ENCODE results near the gene CASP14. TPM values are rescaled to one million over a fixed set of nuclear protein-coding genes. Genes with fewer than 3 reads are reported as not detected.

The CASP14 gene
- polyA plus RNA-seq, 4 donors: 0.03 to 0.06 TPM; not detected in 2

Other genes with a start within 250 kb of the CASP14 start
- gene OR7A5, start 214.3 kb upstream of the CASP14 start, polyA plus RNA-seq (ENCODE audit: insufficient read length in 4 of 4): under 1 TPM in 2 of 4 donors, not detected in 2; 0.04 TPM
- gene OR7C1, start 214.3 kb upstream of the CASP14 start, polyA plus RNA-seq (ENCODE audit: insufficient read length in 4 of 4): under 1 TPM; 0.06 to 0.31 (median 0.19) TPM
- gene OR7A10, start 200.6 kb upstream of the CASP14 start, polyA plus RNA-seq (ENCODE audit: insufficient read length in 4 of 4): not detected
- gene OR7A17, start 163.3 kb upstream of the CASP14 start, polyA plus RNA-seq (ENCODE audit: insufficient read length in 4 of 4): under 1 TPM in 1 of 4 donors, not detected in 3; 0.08 TPM
- gene OR7C2, start 108.0 kb upstream of the CASP14 start, polyA plus RNA-seq (ENCODE audit: insufficient read length in 4 of 4): not detected
- under 1 TPM; 0.35 to 0.60 (median 0.50) TPM for gene SLC1A6, start 69.6 kb upstream of the CASP14 start, polyA plus RNA-seq (ENCODE audit: insufficient read length in 4 of 4)
- under 1 TPM in 3 of 4 donors, not detected in 1; 0.03 to 0.06 (median 0.04) TPM for gene OR1I1, start 32.7 kb downstream of the CASP14 start, polyA plus RNA-seq (ENCODE audit: insufficient read length in 4 of 4)
- gene SYDE1, start 57.9 kb downstream of the CASP14 start, polyA plus RNA-seq (ENCODE audit: insufficient read length in 4 of 4): 10 to 100 TPM; 18.2 to 25.0 (median 19.5) TPM
- gene NOTCH3, start 151.5 kb downstream of the CASP14 start, polyA plus RNA-seq (ENCODE audit: insufficient read length in 4 of 4): 100 to 1,000 TPM in 2 of 4 donors, 10 to 100 TPM in 2; 92.8 to 131 (median 98.9) TPM
- gene EPHX3, start 183.0 kb downstream of the CASP14 start, polyA plus RNA-seq (ENCODE audit: insufficient read length in 4 of 4): 1 to 10 TPM; 4.1 to 6.6 (median 5.3) TPM

Data from right renal pelvis (tissue), 4 donors.